HG02678 (cell line): ENCODE data around the gene HSPB9.
"Not testable (repeated sequence)": the region's sequence is repeated elsewhere in the genome, so short reads cannot be mapped to it uniquely, and the experiment has no call there.

Source experiments
- ATAC-seq: cut with Tn5 transposase; IDR thresholded peaks from one replicate; pipeline ENCODE4 v1.9.1; 2021; ENCODE audit warnings: mild to moderate bottlenecking, moderate library complexity; ENCODE audit not compliant: unreplicated experiment

Gene HSPB9

DNA sequence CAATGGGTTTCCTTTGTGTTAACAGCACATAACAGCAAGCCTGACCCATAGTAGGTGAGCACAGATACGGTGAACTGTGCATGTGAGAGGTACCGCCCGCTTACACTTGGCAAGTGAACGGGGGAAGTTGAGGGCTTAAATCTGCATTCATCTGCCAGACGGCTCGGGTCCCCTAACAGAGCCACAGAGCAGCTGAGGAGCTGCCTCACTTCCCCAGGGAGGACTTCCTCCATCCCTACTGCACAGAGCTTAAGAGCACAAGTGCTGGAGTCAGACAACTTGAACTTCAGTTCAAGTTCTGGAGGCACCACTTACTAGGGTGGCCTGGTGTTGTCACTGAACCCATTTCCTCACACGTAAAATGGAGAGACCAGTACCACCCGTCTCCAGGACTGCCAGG is 18.8 kb downstream of the HSPB9 start:
- ATAC-seq: no peak

DNA sequence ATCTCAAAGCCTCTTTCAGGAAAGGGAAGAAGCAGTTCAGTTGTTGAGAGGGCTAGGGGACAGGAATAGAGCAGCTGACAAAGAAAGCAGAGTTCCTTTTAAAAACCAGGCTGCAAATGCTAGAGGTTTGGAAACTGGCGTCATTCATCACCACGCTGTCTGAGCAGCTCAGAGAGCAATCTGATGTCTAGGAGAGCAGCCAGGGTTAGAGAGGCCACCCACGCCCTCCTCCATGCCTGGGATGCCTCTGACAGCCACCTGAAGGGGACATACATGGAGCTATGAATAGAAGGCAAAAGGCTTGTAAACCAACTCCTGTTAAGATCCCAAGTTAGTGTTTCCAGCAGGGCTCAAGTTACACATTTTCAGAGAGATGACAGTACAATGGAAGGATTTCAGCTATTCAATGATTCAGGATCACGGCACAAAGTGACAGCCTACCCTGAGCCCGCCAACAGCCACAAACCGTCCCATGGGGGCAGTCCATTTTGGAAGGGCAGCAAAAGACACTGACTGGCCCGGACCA is 19.8 kb downstream of the HSPB9 start:
- ATAC-seq: no peak

DNA sequence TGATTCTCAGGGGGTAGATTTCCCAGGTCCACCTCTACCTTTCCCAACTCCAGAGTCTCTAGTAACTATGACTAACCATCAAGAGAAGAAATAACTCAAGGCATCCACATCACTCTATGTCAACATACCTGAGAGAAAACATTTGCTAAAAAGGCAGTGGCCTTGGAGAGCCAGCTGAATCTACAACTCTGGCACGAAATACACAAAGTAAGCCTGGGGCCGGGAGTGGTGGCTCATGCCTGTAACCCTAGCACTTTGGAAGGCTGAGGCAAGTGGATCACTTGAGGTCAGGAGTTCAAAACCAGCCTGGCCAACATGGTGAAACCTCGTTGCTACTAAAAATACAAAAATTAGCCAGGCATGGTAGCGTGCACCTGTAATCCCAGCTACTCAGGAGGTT is 20.5 kb downstream of the HSPB9 start:
- ATAC-seq: not testable (repeated sequence)

DNA sequence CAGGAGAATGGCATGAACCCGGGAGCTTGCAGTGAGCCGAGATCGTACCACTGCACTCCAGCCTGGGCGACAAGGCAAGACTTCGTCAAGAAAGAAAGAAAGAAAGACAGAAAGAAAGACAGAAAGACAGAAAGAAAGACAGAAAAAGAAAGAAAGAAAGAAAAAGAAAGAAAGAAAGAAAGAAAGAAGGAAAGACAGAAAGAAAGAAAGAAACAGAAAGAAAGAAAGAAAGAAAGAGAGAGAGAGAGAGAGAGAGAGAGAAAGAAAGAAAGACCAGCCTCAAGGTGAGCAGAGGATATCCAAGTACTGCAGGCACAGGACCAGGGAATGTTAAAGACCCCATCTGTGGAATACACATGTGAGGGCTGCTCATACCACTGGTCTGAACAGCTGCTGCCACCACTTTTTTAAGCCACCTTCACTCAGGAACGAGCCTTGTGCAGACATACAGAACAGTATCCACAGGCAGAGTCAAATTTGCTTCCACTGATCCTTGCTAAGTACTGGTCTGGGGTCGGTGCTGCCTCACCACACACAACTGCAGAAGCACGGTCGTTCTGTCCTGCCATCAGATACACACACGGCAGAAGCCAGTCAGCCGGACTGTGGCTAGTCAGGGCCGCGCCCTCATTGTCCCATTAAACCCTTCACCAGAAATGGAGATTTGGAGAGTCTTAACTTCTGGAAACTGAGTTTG is 24.5 kb downstream of the HSPB9 start:
- ATAC-seq: no peak

DNA sequence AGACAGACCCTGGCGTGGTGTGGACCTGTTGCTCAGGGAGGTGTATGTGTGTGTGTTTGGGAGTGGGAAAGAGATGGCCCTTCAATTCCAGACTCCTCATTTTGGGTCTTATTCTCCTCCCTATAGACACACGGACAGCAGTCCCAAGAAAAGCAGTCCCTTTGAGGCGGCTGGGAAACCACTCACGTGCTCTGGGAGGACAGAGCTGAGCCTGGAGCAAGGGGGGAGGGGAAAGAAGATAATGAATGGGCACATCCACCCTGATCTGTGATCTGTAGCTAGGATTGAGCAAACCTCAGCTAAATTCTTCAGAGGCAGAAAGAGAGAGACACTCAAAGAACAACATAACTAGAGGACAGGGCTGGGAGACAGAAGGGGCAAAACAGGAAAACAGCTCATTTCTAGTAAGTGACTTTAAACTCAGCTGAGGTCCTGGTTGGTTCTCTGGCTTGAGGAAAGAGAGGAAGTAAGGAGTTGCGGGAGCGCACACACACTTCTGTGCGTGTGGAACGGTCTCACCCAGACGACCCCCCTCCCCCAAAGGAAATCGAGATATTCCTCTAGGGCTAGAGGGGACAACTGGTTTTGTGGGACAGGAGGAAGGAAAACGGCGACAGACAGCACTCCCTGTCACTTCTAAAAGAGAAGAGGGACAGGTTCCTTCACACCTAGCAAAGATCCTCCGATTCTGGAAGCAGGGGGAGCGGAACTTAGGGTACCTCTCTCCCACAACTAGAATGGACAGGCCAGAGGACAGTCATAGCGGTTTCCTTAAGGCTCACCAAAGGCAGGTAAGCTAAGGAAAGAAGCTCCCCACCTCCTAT is 31.5 kb downstream of the HSPB9 start:
- no peak for ATAC-seq

DNA sequence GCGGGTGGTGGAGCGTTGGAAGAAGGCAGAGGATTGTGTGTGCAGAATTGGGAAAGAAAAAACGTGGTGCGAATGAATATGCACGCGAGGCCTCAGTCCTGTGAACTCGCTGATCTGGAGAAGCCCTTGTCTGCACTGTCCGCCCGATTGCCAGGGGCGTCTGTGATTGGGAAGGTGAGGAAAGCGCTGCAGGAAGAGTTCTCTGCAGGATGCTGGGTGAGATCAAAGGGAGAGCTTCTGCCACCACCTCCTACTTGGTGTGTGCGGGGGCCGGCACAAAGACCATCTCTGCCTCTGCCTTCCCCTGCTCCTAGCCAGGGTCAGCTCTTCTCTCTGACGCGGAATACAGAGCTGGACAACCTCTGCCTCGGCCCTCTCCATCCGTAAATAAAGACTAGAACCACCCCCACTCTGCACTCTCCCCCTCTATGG is 33.0 kb downstream of the HSPB9 start:
- ATAC-seq: no peak

DNA sequence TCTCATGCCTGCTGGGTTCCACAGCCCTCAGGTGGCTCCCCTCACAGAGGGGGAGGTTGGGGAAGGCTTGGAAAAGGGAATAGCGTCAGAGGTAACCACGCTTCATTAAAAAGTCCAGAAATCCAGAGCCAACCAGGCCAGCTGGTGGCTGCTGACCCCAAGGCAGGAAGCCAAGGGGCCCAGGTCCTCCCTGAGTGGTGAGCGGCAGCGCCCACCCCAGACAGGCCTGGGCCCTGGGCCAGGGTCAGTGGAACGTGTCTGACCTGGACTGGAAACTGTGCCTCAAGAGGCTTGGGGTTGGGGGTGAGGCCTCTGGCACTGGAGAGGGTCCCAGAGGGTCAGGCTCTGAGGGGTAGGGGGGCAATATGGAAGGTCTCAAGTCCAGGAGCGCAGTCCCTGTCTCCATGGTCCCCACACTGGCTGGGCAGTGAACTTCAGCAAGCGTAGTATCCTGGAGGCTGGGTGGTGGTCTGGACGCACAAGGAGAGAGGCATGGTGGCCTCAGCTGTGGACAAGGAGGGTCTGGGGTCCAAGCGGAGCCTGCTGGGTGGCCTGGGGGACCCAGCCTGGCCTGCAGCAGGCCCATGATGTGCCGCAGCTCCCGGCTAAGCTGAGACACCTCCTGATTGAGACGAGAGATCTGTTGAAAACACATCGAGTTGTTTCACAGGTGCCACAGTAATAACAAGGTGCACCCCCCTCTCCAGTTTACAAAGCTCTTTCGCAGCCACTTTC is 37.4 kb downstream of the HSPB9 start:
- no peak for ATAC-seq

DNA sequence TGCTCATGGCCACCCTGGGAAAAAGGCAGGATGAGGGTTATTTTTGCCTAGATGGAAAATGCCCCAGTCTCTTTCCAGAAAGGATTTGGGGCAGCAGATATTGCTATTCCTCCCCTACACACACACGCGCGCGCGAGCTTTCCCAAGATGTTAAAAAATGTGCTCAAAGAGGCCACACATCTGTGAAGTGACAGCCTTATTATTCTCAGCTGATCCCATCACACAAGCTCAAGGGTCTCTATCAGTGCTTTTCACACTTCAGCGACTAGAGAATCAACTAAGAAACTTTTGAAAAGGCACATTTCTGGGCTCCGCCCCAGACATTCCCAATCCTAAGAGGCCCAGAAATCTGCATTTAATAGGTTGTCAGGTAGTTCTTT is 37.9 kb downstream of the HSPB9 start:
- ATAC-seq: no peak

DNA sequence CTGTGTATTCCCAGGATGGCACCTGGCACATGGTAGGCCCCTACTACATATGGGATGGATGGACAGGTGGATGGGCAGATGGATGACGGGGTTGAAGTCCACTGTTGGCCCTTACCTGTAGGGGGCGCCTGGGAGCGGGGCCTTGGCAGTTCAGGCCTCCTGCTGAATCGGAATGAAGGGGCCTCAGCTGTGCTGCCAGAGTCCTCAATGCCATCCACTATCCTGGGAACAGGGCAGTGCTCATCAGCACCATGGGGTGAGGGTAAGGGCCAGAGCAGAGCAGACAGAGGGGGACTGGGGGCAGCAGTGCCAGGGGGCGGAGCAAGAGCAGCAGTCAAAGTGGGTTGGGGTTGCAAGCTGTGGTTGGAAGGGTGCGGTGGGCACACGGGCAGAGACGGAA is 40.5 kb downstream of the HSPB9 start:
- no peak for ATAC-seq

DNA sequence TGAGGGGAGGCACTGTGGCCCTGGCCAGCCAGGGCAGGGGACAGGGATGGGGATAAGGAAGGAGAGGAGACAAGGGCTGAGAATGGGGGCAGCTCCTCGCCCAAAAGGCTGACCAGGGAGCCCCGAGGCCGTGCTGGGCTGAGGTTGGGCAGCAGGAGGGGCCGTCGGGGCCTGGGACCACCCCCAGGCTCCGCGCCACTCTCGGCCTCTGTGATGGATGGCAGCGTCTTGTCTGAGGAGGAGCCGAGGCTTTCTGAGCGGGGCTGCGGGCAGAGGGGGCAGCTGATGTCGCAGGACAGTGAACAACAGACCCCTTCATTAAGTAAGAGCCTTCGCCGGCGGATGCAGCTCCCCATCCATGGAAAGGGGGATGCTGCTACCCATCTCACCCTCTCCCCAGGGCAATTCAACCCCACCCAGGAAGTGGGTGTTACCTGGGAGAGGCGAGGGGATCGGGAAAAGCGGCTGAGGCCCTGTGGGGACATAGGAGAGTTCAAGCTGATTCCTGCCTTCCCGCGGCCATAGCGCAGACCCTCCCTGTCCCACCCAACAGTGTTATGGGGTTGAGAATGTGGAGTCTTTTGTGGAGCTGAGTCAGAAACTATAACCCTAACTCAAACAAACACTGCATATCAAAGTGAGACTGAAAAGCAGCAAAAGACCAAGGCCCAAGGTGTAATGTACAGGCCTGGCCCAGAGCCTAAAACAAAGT is 41.2 kb downstream of the HSPB9 start:
- ATAC-seq: no peak

DNA sequence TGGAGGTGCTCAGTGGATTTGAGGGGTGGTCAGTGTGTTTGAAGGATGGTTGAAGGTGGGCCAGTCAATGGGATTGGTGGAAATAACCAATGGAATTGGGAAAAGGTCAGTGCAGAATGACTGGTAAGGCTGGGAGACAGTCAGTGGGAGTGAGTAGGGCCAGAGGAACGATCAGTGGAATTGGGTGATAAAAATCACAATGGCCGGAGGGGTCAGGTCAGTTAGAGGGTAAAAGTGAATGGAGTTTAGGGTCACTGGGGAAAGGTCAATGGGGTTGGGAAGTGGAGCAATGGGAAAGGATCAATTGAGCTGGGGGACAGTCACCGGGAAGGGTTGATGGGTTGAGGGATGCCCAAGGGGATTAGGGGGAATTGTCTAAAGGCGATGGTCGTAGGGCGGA is 43.1 kb downstream of the HSPB9 start:
- no peak for ATAC-seq

DNA sequence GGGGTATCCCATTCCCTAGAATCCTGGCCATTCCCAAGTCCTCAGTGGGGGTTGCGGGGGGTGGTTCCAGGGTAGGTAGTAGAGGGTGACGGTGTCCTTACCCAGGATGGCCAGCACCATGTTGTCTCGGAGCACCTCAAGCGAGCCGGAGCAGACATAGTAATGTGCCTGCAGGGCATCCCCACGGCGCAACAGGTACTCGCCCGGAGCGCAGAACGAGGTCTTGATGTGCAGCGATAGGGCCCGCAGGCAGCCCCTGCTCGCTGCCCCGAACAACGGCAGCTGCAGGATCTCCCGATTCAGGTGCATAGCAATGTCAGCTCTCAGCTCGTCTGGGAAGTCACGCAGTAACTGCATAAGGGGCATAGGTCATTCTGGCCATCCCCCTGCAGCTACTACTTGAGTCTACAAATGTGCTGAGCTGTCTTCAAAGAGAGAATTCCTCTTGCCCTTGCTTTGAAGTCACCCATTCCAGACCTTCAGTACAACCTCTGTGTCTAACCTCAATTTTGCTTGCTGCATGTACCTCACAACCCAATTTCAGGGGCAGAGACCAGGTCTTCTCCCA is 43.7 kb downstream of the HSPB9 start:
- no peak for ATAC-seq

DNA sequence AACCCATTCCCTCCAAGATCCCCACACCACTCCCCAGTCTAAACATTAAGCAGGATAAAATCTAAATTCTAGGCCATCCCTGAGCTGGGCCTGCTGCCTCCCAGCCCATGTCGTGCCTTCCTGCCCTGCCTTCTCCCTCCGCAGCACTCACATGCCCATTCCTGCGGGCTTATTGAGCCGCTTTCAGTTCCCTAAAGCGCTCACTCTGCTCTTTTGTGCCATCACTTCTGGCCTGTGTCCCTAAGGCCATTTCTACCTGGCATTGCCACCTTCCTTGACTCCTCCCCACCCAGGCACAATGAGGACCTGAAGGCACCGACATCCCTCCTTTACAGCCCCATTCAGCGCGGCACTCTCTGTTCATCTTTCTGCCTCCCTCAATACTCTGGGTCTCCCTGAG is 45.2 kb downstream of the HSPB9 start:
- no peak for ATAC-seq

DNA sequence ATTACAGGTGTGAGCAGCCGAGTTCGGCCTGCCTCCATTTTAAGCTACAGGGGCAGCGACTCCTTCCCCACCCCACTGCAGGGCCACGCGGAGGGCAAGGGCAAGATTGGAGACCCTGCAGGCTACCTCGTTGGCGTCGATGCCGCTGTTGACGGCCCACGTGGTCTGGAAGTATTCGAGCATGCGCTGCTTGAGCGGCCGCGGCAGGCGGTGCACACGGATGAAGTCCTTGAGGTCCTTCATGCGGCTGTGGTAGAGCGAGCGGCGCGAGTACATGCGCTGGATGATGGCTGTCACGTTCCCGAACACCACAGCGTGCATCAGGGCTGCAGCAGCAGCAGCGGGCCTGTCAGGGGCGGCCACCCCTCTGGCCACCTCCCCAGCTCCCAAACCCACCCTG is 46.7 kb downstream of the HSPB9 start:
- no peak for ATAC-seq

DNA sequence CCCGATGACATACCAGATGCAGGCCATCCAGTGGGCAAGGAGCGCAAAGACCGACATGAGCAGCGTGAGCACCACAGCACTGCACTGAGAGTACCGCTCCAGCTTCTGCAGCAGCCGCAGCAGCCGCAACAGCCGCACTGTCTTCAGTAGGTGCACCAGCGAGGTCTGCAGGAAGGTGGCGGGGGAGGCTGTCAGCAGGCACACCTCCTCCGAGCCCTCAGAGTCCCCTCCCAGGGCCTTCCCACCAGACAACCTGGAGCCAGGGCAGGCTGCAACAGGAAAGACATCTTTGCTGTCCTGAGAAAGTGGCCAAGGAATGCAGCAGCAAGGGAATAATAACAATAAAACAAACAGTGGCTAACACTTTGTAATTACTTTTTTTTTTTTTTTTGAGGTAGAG is 49.2 kb downstream of the HSPB9 start:
- ATAC-seq: no peak
